BLaER1 treated with 17β-estradiol and CSF1 and Interleukin-3, amounts not matched to agents 10 nM and 100 nM (cell line): ENCODE data around the gene ATP13A4.

Experiments used
- H3K27ac ChIP-seq, 11 experiments: shearing (Covaris generic); formaldehyde crosslinking; 2 replicates each; pipeline ENCODE4 v1.8.1; 2022
- H3K27me3 ChIP-seq, 11 experiments: shearing (Covaris generic); formaldehyde crosslinking; 2 replicates each; pipeline ENCODE4 v1.8.1; 2022
- H3K36me3 ChIP-seq, 11 experiments: shearing (Covaris generic); formaldehyde crosslinking; 2 replicates each; pipeline ENCODE4 v1.8.1; 2022
- H3K4me1 ChIP-seq, 10 experiments: shearing (Covaris generic); formaldehyde crosslinking; 2 replicates each; pipeline ENCODE4 v1.8.1; 2022
- H3K4me2 ChIP-seq, 11 experiments: shearing (Covaris generic); formaldehyde crosslinking; 2 replicates each; pipeline ENCODE4 v1.8.1; 2022
- H3K4me3 ChIP-seq, 10 experiments: shearing (Covaris generic); formaldehyde crosslinking; 2 replicates each; pipeline ENCODE4 v1.8.1; 2022
- H3K9ac ChIP-seq, 11 experiments: shearing (Covaris generic); formaldehyde crosslinking; 2 replicates each; pipeline ENCODE4 v1.8.1; 2022
- H3K9me3 ChIP-seq, 11 experiments: shearing (Covaris generic); formaldehyde crosslinking; replicated peaks in 1 of 11; 2 replicates each; pipeline ENCODE4 v1.8.1; 2022
- H4K20me1 ChIP-seq, 11 experiments: shearing (Covaris generic); formaldehyde crosslinking; 2 replicates each; pipeline ENCODE4 v1.8.1; 2022
- Cebpa-rat ChIP-seq, 11 experiments: shearing (Covaris generic); IDR thresholded peaks; 2 replicates each; pipeline ENCODE4 v1.8.1; 2022

The ATP13A4 gene, protein sequence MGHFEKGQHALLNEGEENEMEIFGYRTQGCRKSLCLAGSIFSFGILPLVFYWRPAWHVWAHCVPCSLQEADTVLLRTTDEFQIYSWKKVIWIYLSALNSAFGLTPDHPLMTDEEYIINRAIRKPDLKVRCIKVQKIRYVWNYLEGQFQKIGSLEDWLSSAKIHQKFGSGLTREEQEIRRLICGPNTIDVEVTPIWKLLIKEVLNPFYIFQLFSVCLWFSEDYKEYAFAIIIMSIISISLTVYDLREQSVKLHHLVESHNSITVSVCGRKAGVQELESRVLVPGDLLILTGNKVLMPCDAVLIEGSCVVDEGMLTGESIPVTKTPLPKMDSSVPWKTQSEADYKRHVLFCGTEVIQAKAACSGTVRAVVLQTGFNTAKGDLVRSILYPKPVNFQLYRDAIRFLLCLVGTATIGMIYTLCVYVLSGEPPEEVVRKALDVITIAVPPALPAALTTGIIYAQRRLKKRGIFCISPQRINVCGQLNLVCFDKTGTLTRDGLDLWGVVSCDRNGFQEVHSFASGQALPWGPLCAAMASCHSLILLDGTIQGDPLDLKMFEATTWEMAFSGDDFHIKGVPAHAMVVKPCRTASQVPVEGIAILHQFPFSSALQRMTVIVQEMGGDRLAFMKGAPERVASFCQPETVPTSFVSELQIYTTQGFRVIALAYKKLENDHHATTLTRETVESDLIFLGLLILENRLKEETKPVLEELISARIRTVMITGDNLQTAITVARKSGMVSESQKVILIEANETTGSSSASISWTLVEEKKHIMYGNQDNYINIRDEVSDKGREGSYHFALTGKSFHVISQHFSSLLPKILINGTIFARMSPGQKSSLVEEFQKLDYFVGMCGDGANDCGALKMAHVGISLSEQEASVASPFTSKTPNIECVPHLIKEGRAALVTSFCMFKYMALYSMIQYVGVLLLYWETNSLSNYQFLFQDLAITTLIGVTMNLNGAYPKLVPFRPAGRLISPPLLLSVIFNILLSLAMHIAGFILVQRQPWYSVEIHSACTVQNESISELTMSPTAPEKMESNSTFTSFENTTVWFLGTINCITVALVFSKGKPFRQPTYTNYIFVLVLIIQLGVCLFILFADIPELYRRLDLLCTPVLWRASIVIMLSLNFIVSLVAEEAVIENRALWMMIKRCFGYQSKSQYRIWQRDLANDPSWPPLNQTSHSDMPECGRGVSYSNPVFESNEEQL

DNA sequence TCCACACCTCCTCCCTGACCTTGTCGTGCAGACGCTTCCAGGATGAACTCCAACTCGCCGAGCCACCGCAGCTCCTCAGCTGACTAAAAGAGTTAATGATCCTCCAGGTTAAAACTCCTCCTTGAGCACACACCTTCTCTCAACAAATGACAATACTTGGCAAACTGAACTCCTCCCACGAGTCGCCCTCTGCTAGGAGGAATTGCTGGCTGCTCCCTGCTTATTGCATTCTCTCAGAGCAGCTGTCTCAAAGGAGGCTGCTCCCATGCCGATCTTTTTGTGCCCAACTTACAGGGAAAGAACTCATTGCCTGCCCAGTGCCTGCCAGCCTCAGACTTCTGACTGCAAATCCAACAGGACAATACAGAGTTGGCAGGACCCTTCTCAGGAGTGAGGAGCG lies at the start of gene ATP13A4:
Gene ATP13A4 (minus strand): TSS at position 85 of the 400 bp plus-strand sequence. CDS start 96 bp downstream, outside the sequence.
- Histone ChIP-seq H3K27ac (no peak within 1 kb of the TSS), H4K20me1 (no peaks in the 10 kb centered on the region), H3K27me3 (no peaks in the 10 kb centered on the region), H3K4me3 (no peak within 1 kb of the TSS), H3K9me3 (no peaks in the 10 kb centered on the region), H3K4me1 (0 out of 20 replicates have a peak, but pooled peaks cover 0 to 3% (median 0%) of the 10 kb centered on the region in 10 experiments), H3K9ac (no peak within 1 kb of the TSS), H3K4me2 (no peak within 1 kb of the TSS), H3K36me3 (no peaks in the 10 kb centered on the region)
- TF ChIP-seq Cebpa-rat (IDR thresholded peaks at IDR 0.05) = no peak

- Histone ChIP-seq H3K27ac (no peak overlapping the region), H4K20me1 (peaks cover 69 to 100% (median 95%) of the 10 kb centered on the region in 11 experiments; a peak in 21 of 22 replicates), H3K36me3 (peaks cover 67 to 96% (median 80%) of the 10 kb centered on the region in 11 experiments), H3K9me3 (no peaks in the 10 kb centered on the region), H3K4me3 (no peak overlapping the region), H3K4me2 (no peak overlapping the region), H3K9ac (no peak overlapping the region), H3K4me1 (peaks cover 6 to 16% (median 12%) of the 10 kb centered on the region in 10 experiments), H3K27me3 (no peaks in the 10 kb centered on the region)
- no peak for TF ChIP-seq Cebpa-rat (IDR thresholded peaks at IDR 0.05)
Observed at GRCh38 chr3:193599393-193599792, 44.7 kb upstream of the ATP13A4 start.

GRCh38 chr3:193598202-193598601 lies 43.5 kb upstream of the ATP13A4 start:
- no peak overlapping the region for H3K4me3 ChIP-seq
- peaks cover 8 to 21% (median 17%) of the 10 kb centered on the region in 10 experiments for H3K4me1 ChIP-seq
- H3K27ac ChIP-seq = no peak overlapping the region
- H3K27me3 ChIP-seq = no peaks in the 10 kb centered on the region
- no peak for TF ChIP-seq Cebpa-rat (IDR thresholded peaks at IDR 0.05)
- peaks cover 57 to 94% (median 85%) of the 10 kb centered on the region in 11 experiments; a peak in 21 of 22 replicates for H4K20me1 ChIP-seq
- H3K4me2 ChIP-seq = no peak overlapping the region
- no peaks in the 10 kb centered on the region for H3K9me3 ChIP-seq
- H3K9ac ChIP-seq = no peak overlapping the region
- H3K36me3 ChIP-seq = peaks cover 63 to 85% (median 69%) of the 10 kb centered on the region in 11 experiments

DNA sequence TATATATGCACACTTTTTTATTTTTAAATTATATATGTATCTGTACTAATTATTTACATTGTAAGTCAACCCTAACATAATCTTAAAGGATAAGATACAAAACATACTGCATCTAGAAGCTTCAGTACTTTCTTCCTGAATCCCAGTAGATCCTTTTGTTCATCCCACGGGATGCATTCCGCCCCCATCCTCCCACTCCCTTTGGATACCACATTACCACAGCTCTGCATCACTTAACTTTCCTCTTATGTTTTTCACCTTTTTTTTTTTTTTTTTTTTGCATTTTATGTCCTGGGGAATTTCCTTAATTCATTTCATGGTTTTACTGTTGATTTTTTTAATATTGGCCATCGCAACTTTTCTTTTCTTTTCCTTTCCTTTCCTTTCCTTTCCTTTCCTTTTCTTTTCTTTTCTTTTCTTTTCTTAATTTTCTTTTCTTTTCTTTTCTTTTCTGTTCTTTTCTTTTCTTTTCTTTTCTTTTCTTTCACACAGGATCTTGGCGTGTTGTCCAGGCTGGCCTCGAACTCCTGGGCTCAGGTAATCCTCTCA lies 41.3 kb upstream of the ATP13A4 start:
- H3K9ac ChIP-seq = no peak overlapping the region
- no peaks in the 10 kb centered on the region for H3K27me3 ChIP-seq
- H3K36me3 ChIP-seq = peaks cover 45 to 63% (median 48%) of the 10 kb centered on the region in 11 experiments
- peak overlapping the region in 3 of 11 experiments; percentile 89 to 95 (median 90); a peak in 3 of 22 replicates for H3K4me2 ChIP-seq
- H3K4me1 ChIP-seq = peaks cover 16 to 29% (median 25%) of the 10 kb centered on the region in 10 experiments
- H3K27ac ChIP-seq = no peak overlapping the region
- no peak for TF ChIP-seq Cebpa-rat (IDR thresholded peaks at IDR 0.05)
- H3K9me3 ChIP-seq = no peaks in the 10 kb centered on the region
- H4K20me1 ChIP-seq = peaks cover 35 to 73% (median 63%) of the 10 kb centered on the region in 11 experiments; a peak in 20 of 22 replicates
- no peak overlapping the region for H3K4me3 ChIP-seq

DNA sequence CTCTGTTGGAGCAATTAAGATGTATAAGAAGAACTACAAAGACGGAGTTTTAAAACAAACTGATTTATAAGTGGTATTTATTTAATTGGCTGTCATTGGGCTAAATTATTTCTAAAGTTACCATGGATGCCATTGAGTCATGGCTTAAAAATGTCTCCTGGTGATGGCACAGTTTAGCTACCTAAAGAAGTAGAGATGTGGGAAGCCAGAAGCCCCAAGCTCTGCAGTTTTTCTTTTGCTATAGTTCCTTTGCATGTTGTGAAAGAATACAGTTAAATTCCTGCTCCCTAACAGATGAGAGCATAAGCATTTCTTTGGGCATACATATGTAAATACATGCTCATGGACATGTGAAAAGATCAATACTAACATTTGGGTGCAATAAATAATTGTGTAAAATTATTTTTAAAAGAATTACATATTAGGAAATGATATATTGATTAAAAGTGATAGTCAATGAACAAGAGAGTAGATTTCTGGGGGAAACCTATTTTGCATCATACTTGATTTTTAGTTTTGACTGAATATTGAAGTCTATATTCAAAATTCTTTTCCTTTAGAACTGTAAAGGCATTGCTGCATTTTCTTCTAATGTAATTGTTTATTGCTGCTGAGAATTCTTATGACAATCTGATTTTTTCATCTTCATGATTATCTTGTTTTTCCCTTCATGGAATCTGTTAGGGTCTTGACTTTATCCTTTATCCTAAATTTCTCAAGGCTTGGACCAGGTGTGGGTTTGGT lies 40.4 kb upstream of the ATP13A4 start:
- Histone ChIP-seq H3K27me3 (no peaks in the 10 kb centered on the region), H3K4me3 (peak overlapping the region in 9 of 10 experiments; percentile 86 to 98 (median 90); a peak in 11 of 20 replicates), H3K9ac (peak overlapping the region in 3 of 11 experiments; percentile 42 to 96 (median 95); a peak in 4 of 22 replicates), H3K4me1 (peaks cover 16 to 32% (median 25%) of the 10 kb centered on the region in 10 experiments), H3K36me3 (peaks cover 37 to 54% (median 39%) of the 10 kb centered on the region in 11 experiments), H4K20me1 (peaks cover 26 to 64% (median 54%) of the 10 kb centered on the region in 11 experiments; a peak in 19 of 22 replicates), H3K4me2 (peak overlapping the region; percentile 83 to 96 (median 90)), H3K9me3 (no peaks in the 10 kb centered on the region), H3K27ac (no peak overlapping the region)
- TF ChIP-seq Cebpa-rat (IDR thresholded peaks at IDR 0.05) = no peak

GRCh38 chr3:193593668-193594030 lies 39.0 kb upstream of the ATP13A4 start:
- Histone ChIP-seq H3K27ac (peak overlapping the region; percentile 88 to 97 (median 94)), H3K36me3 (peaks cover 23 to 39% (median 24%) of the 10 kb centered on the region in 11 experiments), H3K9me3 (no peaks in the 10 kb centered on the region), H3K4me2 (peak overlapping the region; percentile 83 to 96 (median 90)), H3K27me3 (no peaks in the 10 kb centered on the region), H3K4me3 (peak overlapping the region; percentile 86 to 98 (median 90)), H3K4me1 (peaks cover 16 to 40% (median 26%) of the 10 kb centered on the region in 10 experiments), H4K20me1 (peaks cover 13 to 49% (median 40%) of the 10 kb centered on the region in 11 experiments; a peak in 19 of 22 replicates), H3K9ac (peak overlapping the region; percentile 91 to 98 (median 96))
- TF ChIP-seq Cebpa-rat (IDR thresholded peaks at IDR 0.05) = no peak

GRCh38 chr3:193592841-193593667 lies 38.4 kb upstream of the ATP13A4 start, which contains the start of gene OPA1:
OPA1 (plus strand) TSS chr3:193593208; CDS start chr3:193593378, 170 bp downstream.
- H4K20me1 ChIP-seq = peaks cover 7 to 43% (median 34%) of the 10 kb centered on the region in 11 experiments; a peak in 19 of 22 replicates

More at GRCh38 chr3:193592841-193593667, 38.4 kb upstream of the ATP13A4 start, which contains the start of gene OPA1:
- peak within 1 kb of the TSS; percentile 88 to 97 (median 94) for H3K27ac ChIP-seq
- peaks cover 17 to 33% (median 19%) of the 10 kb centered on the region in 11 experiments for H3K36me3 ChIP-seq
- H3K9ac ChIP-seq = peak within 1 kb of the TSS; percentile 91 to 98 (median 96)
- peak within 1 kb of the TSS; percentile 85 to 96 (median 90) for H3K4me2 ChIP-seq
- no peak for TF ChIP-seq Cebpa-rat (IDR thresholded peaks at IDR 0.05)
- no peaks in the 10 kb centered on the region for H3K9me3 ChIP-seq
- H3K27me3 ChIP-seq = no peaks in the 10 kb centered on the region
- peaks cover 16 to 40% (median 26%) of the 10 kb centered on the region in 10 experiments for H3K4me1 ChIP-seq
- peak within 1 kb of the TSS; percentile 86 to 98 (median 90) for H3K4me3 ChIP-seq
